Measurements from ENCODE around the gene ZNF536. TPM values are rescaled to one million over a fixed set of nuclear protein-coding genes. Genes with fewer than 3 reads are reported as not detected.

The ZNF536 gene
- total RNA-seq, 1 experiment from 2014 or later: not detected

DNA sequence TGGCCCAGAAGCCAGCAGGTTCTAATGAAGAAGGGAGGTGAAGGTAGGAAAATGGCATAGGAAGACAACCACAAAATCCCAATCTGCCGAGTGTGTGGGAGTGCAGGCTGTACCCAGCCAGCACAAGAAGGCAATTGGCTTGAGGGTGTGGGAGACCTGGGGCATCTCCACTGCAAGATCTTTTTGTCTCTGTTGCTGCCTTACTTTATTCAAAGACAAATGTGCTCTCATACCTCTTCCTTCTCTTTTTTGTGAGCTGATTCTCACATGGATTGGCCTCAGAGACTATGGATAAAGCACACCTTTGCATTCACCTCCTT, 183.6 kb downstream of the ZNF536 start:
- no peaks in the 10 kb centered on the region for H3K4me1 ChIP-seq (replicated peaks; ENCODE audit: insufficient read depth)
- peaks cover 88% of the 10 kb centered on the region for H3K27me3 ChIP-seq (ENCODE audit: insufficient read depth, low read depth)
- H3K4me2 ChIP-seq: no peak overlapping the region
- H4K20me1 ChIP-seq (ENCODE audit: insufficient read depth): no peaks in the 10 kb centered on the region
- no peaks in the 10 kb centered on the region for H3K9me3 ChIP-seq (ENCODE audit: insufficient read depth, low read depth)
- H3K9me2 ChIP-seq (ENCODE audit: insufficient read depth): no peaks in the 10 kb centered on the region
- intact Hi-C loops (cut with micrococcal nuclease; ENCODE audit: unreplicated experiment): no loop called here
- H3K79me2 ChIP-seq (ENCODE audit: low read depth): no peaks in the 10 kb centered on the region
- TF ChIP-seq CTCF (conservative IDR thresholded peaks at IDR 0.05): no peak
- no peak for TF ChIP-seq EZH2 (IDR thresholded peaks at IDR 0.05; ENCODE audit: low read depth)
- ChIA-PET POLR2A (ENCODE audit: unreplicated experiment) (no interaction called here), CTCF (no interaction called here)
- no peak overlapping the region for H2AFZ ChIP-seq
- no peak for DNase-seq
- no peak overlapping the region for H3K27ac ChIP-seq
- BruUV-seq (replicated peaks): no TSS peak
- no peaks in the 10 kb centered on the region for H3F3A ChIP-seq (ENCODE audit: insufficient read depth, low read depth)
- H3K36me3 ChIP-seq (ENCODE audit: low read depth): no peaks in the 10 kb centered on the region
- H3K4me3 ChIP-seq: no peak overlapping the region

GRCh38 chr19:30556230-30556711, 184.1 kb downstream of the ZNF536 start:
- intact Hi-C loops (cut with micrococcal nuclease; ENCODE audit: unreplicated experiment): no loop called here
- no peak for DNase-seq

DNA sequence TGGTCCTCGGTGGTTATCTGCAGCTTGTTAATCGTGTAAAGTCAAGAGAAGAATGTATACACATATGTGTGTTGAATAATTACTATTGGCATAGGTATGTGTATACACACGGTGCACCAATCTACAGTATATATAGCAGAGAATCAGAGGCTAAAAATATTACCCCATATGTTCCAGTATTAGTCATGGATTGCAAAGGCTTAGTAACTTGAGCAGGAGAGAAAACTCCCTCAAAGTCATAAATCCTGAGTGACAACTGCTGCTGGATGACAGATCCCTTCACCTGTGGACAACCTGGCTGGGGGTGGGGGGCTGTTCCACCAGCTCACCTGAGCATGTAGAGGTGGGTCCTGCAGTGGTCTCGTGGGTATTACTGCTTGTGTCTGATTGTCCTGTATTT, 185.0 kb downstream of the ZNF536 start:
- Histone ChIP-seq H3K4me1 (replicated peaks; ENCODE audit: insufficient read depth) (no peaks in the 10 kb centered on the region), H3K9me2 (ENCODE audit: insufficient read depth) (no peaks in the 10 kb centered on the region), H3K27ac (no peak overlapping the region), H2AFZ (no peak overlapping the region), H3F3A (ENCODE audit: insufficient read depth, low read depth) (no peaks in the 10 kb centered on the region), H3K36me3 (ENCODE audit: low read depth) (no peaks in the 10 kb centered on the region), H3K4me2 (no peak overlapping the region), H3K79me2 (ENCODE audit: low read depth) (no peaks in the 10 kb centered on the region), H4K20me1 (ENCODE audit: insufficient read depth) (no peaks in the 10 kb centered on the region), H3K4me3 (no peak overlapping the region), H3K9me3 (ENCODE audit: insufficient read depth, low read depth) (no peaks in the 10 kb centered on the region), H3K27me3 (ENCODE audit: insufficient read depth, low read depth) (peaks cover 73% of the 10 kb centered on the region)
- no peak for DNase-seq
- CTCF ChIA-PET: no interaction called here
- TF ChIP-seq EZH2 (IDR thresholded peaks at IDR 0.05; ENCODE audit: low read depth): no peak
- no peak for TF ChIP-seq CTCF (conservative IDR thresholded peaks at IDR 0.05)
- intact Hi-C loops (cut with micrococcal nuclease; ENCODE audit: unreplicated experiment): no loop called here
- BruUV-seq (replicated peaks): no TSS peak
- POLR2A ChIA-PET (ENCODE audit: unreplicated experiment): no interaction called here

More at GRCh38 chr19:30556230-30556711, 184.1 kb downstream of the ZNF536 start:
- no peaks in the 10 kb centered on the region for H4K20me1 ChIP-seq (ENCODE audit: insufficient read depth)
- no peaks in the 10 kb centered on the region for H3K36me3 ChIP-seq (ENCODE audit: low read depth)
- TF ChIP-seq CTCF (conservative IDR thresholded peaks at IDR 0.05): no peak
- no peak for TF ChIP-seq EZH2 (IDR thresholded peaks at IDR 0.05; ENCODE audit: low read depth)
- no peak overlapping the region for H3K27ac ChIP-seq
- H3K9me3 ChIP-seq (ENCODE audit: insufficient read depth, low read depth): no peaks in the 10 kb centered on the region
- H3K4me2 ChIP-seq: no peak overlapping the region
- no TSS peak for BruUV-seq (replicated peaks)
- no peaks in the 10 kb centered on the region for H3K9me2 ChIP-seq (ENCODE audit: insufficient read depth)
- no peaks in the 10 kb centered on the region for H3F3A ChIP-seq (ENCODE audit: insufficient read depth, low read depth)
- no peaks in the 10 kb centered on the region for H3K4me1 ChIP-seq (replicated peaks; ENCODE audit: insufficient read depth)
- CTCF ChIA-PET: no interaction called here
- H3K27me3 ChIP-seq (ENCODE audit: insufficient read depth, low read depth): peaks cover 83% of the 10 kb centered on the region
- POLR2A ChIA-PET (ENCODE audit: unreplicated experiment): no interaction called here
- H3K79me2 ChIP-seq (ENCODE audit: low read depth): no peaks in the 10 kb centered on the region
- H2AFZ ChIP-seq: no peak overlapping the region
- H3K4me3 ChIP-seq: no peak overlapping the region
